Muscle of arm (tissue), 12 donors: Measurements from ENCODE around the gene ADRA2B. TPM values are rescaled to one million over a fixed set of nuclear protein-coding genes. Genes with fewer than 3 reads are reported as not detected.

Experiments used
- DNase-seq: peaks from one replicate; pipeline ENCODE4 v3.0.0-alpha.2; 2013
- polyA plus RNA-seq, 12 donors: library from polyadenylated mRNA; unstranded; fragments of 120-200 nt; gene quantifications; one replicate each; pipeline ENCODE4 v1.2.1, GENCODE V29; 2013; ENCODE audit not compliant: insufficient read length in 12 of 12

ADRA2B gene
- polyA plus RNA-seq, 12 donors = 1.7 to 4.0 (median 2.5) TPM; not detected in 2

DNA sequence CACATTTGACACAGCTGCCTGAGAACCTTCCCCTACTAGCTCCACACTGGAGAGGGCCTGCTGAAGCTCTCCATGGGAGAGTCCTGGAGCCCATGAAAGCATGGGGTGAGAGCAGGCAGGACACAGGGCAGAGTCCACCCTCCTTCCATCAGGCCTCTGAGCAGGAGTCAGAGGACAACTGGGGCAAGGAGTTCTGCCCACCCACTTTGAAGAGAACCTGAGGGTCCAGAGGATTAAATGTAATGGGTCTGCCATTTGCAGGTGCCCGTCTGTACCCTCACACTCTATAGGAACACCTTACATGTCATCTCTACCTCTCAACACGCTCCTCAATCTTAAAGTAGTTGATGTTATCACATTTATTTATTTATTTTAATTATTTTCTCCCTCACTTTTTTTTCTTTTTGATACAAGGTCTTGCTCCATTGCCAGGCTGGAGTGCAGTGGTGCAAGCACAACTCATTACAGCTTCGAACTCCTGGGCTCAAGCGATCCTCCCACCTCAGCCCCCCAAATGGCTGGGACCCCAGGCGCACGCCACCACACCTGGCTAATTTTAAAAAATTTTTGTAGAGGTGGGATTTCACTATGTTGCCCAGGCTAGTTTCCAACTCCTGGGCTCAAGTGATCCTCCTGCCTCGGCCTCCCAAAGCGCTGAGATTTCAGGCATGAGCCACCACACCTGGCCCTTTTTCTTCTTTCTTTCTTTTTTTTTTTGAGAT lies 10.2 kb downstream of the ADRA2B start:
- DNase-seq = no peak

DNA sequence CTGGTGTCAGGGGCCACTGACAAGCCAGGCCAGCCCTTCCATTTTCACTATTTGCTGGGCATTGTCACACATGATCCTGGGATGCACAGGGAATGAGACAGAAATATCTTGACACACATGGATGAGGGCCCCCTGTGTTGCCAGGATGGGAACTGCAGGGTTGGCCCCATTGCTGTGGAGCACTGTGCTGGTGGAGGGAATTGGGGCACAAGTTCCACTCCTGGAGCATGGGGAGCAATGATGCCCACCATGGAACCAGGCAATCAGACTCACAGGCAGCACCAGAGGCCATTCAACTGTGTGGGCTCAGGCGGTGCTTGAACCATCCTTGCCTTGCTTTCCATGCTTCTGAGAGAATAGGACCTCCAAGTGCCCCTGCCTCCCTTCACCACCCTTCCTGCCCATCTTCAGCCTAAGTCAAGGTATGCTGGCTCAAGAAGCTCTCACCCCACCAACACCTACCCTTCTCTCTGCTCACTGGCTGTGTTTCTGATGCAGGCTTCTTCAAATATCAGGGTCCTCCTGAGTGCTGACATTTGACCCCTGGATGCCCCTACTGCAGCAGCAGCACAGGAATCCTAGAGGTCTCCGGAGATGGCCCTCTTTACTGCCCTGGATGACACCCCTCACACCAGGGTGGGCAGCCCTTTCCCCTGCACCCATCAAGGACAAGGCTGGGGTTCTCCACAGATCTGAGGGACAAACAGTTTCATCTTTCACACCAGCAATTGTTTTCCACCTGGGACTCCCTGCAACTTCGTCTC lies 11.0 kb downstream of the ADRA2B start:
- no peak for DNase-seq

DNA sequence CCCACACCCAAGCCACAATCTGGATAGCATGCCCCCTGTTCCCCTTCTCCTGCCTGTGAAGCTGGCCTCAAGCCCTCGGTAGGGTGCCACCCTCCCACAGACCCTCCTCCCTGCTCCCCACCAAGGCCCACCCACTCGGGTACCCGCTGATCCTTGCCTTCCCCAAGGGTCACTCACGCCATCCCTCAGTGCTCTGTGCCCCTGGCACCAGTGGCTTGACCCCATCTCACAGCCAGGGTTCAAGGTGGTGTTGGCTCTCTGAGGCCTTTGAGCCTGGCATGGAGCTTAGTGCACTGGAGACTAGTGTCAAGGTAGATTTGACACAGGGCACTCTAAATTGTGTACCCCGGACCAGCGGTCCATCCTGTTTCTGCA lies 11.9 kb downstream of the ADRA2B start:
- DNase-seq = no peak

DNA sequence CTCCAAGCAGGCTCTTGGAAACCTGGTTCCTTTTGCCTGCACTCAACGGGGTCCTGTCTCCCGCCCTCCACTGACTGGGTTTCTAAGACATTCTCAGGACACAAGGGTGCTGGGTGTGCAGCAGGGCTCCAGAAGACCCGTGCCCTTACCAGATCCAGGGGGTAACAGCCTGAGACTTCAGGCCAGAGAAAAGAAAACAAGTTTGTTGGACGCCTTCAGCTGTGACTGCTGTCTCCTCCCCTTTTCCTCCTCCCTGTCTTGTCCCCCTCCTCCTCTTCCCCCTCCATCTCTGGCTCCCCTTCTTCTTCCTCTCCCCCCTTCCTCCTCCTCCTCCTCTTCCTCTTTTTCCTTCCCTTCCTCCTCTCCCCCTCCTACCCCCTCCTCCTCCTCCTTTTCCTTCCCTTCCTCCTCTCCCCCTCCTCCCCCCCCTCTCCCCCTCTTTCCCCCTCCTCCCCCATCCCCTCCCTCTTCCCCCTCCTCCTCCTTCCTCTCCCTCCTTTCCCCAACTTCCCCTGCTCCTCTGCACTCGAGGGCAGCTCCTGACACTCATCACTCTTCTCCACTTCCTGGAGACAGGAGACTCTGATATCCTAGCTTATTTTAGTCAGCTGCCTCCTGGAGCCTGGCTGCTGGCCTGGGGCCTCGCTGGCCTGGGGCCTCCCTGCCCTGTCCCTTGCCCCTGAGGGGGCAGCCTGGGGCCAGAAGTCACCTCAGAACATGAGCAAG lies 12.4 kb downstream of the ADRA2B start:
- no peak for DNase-seq

DNA sequence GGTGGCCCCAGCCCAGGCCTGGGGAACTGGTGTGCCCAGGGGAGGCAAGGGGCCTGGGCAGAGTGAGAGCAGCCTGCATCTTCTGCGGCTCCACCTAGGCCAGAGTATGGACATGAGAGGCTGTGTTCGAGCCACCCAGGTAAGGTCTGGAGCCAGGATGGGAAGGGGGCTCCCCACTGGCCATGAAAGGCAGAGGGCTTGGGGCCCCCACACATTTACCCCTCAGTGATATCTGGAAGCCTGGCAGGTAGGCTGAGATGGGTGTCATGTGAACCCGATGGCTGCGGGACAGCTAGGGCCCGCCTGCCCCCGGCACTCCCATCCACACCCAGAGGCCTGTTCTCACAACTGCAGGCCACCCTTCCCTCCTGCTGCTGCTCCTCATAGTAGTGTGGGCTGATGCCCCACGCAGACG lies 13.2 kb downstream of the ADRA2B start:
- DNase-seq = no peak

DNA sequence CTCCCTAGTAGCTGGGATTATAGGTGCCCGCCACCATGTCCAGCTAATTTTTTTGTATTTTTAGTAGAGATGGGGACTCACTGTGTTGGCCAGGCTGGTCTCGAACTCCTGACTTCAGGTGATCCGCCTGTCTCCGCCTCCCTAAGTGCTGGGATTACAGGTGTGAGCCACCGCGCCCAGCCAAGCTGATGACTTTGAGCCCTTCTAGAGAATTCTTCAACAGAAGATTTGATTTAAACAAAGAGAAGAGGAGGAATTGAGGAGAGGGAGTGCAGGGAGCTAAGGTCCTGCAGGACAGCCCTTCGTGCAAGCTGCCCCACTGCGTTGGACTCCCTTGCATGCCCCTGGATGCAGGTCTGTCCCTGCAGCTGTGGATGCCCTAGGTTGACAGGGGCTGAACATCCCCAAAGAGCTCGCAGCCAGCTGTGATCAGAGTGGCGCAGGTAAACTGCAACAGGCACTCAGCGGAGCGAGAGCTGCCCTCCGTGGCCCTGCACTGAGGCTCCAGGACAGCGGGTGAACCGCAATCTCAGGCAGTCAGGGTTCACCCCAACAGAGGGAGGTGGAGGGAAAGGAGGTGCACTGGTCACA lies 13.7 kb downstream of the ADRA2B start:
- DNase-seq = no peak

DNA sequence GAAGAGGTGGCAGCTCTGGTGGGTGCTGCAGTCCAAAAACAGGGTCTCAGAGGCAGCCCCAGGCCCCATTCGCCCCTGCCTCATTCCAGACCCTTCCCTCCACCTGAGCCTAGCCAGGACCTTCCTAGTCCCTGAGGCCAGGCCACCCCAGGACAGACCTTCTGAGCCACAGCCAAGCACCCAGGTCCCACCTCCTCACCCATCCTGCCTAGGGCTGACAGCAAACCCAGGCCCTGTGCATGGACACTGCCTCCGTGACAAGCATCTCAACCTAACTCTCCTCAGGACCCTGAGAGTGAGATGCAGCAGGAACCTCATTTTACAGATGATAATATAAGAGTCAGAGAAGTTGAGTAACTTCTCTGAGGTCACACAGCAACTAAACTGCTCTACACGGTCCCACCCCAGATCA lies 15.5 kb downstream of the ADRA2B start:
- DNase-seq = no peak

DNA sequence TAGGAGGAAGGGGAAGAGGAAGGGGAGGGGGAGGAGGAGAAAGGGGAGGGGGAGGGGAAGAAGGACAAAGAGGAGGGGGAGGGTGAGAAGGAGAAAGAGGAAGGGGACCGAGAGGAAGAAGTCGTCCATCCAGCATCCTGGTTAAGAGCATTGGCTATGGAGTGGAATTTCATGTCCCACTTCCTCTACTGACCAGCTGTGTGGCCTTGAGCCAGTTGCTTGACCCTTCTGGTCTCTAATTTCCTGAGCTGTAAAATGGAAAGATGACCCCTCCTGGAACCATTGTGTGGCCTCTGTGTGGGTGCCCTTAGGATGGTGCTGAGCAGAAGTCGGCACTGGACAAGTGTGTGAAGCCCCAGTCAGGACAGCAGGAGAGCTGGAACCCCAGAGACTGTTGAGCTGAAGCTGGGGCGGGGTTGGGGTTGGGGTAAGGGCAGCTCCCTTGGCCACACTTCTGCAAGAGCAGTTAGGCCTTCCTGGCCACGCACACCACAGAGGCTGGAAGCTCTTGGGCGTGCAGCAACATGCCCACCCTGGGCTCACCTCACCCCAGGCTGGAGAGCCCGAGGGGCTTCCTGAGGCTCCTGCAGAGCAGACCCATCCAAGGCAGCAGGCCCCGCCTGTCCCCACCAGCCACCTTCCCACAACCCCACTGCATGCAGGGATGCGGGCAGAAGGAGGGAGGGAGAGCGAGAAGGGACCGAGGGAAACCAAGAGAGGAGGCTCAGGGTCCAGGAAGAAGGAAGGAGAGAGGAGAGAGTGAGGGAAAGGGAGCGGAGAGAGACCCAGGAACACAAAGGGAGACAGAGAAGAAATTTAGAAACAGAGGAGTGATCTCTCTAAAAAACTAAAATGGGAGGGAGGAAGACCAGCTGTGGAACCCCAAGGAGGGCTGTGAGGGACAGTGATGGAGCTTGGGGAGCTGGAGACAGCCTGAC lies 16.2 kb downstream of the ADRA2B start:
- no peak for DNase-seq

DNA sequence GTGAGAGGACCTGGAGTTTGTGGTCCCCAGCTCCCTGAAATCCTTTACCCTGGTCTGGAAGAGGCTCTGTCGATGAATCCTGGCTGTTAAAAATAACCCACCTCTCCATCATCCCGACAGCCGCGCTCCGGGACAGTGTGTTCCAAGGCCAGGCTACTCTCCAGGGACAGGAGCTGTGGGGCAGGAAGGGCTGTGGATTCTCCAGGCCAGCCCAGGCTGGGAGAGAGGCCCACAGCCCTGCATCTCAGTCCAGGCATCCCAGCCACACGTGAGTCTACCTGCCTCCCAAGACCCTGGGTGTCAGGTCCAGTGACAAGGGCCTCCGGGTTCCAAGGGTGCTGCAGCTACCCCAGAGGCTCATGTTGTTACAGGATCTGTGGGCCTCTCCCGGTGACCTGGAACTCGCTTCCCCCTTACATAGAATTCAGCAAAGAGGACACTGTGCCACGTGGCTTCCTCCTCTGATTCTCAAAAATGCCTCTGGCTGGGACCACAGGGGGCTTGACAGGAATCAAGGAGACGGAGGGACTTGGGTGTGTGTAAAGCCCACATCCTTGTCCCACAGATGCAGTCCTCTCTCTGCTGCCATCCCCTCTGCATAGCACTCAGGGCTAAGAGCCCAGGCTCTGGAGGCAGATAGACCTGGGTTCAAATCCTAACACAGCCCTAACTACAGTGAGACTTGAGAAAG lies 17.3 kb downstream of the ADRA2B start:
- no peak for DNase-seq

DNA sequence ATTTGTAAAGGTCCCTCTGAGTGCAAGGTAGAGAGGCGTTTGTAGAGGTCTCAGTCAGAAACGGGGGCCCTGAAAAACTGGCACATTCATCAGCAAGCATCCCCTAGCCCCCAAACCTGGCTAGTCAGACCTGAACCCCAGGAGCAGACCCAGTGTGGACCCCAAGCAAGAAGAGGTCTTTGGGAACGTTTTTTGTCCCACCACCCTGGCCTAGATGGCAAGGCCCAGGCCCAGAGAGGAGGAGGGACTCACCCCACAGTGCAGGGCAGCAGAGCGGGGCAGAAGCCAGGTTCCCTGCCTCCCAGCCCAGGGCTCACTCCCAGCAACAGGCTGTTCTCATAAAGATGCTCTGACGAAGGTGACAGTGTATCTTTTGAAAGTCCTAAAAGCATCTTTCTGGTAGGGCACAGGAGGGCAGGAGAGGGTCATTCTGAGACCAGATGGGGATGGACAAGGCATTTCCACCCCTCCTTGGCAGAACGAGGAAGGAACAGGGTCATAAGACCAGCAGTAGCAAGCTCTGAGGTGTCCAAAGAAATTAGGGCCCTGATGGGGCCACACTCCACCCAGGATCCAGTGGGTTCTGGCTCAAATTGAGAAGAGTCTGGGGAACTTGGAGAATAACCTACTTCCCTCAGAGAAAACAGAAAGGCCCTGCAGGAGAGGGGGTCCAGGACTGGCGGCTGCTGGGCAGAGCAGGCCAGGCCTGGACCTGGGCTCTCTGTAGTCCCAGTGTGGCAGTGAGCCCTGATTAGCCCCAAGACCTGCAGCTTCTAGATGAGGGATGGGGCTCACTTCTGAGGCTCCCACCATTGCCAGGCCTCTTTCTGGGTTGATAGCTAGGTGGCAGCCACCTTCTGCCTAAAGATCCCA lies 18.2 kb downstream of the ADRA2B start:
- no peak for DNase-seq

DNA sequence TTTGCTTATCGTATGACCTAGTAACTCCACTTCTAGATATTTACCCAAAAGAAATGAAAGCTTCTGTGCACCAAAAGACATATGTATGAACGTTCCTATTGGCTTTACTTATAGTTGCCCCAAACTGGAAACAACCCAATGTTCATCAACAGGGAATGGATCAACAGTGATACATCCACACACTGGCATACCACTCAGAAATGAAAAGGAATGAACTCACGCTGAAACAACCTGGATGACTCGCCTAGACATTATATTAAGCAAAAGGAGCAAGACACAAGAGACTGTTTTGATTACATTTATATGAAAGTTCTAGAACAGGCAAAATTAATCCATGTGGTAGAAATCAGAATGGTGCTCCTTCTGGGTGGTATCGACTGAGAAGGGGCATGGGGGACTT lies 18.9 kb downstream of the ADRA2B start:
- no peak for DNase-seq

DNA sequence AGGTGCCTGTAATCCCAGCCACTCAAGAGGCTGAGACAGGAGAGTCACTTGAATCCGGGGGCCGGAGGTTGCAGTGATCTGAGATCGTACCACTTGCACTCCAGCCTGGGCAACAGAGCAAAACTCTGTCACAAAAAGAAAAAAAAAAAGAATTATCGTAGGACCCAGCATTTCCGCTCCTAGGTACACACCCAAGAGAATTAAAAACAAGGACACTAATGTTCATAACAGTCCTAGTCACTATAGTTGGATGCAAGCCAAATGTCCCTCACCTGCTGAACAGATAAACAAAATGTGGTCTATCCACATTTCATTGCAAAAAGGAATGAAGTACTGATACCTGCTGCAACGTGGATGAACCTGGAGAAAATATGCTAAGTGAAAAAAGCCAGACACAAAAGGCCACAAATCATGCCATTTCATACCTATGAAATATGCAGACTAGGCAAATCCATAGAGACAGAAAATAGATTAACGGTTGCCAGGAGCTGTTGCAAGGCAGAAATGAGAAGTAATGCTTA lies 21.2 kb downstream of the ADRA2B start:
- DNase-seq = no peak

DNA sequence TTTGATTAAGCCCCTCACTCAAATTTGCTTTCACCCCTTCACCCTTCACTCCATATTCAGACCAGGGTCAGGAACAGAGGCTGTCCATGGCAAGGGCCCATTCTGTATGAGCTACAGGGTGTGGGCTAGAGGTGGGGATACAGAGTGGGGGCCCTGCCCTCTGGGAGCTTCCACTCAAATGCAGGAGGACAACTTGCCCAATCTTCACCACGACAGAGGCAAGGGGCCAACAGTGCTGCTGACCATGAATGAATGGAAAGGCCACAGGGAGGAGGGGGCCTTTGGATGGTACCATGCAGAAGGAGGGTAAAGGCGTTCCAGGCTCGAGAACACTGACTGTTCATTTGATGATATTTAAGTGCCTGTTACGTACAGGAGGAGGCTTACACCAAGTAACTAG lies 22.8 kb downstream of the ADRA2B start:
- DNase-seq = no peak

DNA sequence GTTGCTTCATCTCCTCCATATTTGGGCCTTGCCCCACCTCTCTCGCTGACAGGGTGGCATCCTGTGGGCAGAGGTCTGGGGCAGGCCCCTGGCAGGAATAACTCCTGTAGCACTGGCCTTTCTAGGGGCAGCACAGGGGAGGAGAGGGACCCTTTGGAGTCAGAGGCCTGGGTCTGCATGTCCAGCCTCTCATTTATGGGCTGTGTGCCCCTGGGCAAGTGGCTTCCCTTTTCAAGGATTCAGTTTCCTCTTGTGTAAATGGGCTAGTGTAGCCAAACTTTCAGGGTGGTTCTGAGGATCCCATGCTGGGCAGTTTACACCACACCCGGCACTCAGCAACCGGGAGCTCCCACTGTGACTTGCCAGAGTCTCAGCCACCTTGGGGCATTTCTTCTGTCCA lies 23.4 kb downstream of the ADRA2B start:
- no peak for DNase-seq

DNA sequence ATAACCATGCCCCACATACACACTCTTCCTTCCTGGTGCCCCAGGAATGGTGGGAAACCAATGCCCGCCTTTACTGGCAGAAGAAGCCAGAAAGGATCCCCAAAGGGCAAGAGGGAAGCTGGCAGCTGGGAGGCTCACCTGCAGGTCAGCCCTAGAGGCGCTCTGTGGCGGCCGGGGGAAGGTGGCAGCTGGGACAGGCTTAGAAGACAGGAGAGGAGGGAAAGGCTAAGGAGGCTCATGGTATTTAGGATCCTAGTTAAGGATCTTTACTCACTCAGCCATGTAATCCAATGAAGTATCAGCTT lies 23.8 kb downstream of the ADRA2B start:
- DNase-seq = no peak

DNA sequence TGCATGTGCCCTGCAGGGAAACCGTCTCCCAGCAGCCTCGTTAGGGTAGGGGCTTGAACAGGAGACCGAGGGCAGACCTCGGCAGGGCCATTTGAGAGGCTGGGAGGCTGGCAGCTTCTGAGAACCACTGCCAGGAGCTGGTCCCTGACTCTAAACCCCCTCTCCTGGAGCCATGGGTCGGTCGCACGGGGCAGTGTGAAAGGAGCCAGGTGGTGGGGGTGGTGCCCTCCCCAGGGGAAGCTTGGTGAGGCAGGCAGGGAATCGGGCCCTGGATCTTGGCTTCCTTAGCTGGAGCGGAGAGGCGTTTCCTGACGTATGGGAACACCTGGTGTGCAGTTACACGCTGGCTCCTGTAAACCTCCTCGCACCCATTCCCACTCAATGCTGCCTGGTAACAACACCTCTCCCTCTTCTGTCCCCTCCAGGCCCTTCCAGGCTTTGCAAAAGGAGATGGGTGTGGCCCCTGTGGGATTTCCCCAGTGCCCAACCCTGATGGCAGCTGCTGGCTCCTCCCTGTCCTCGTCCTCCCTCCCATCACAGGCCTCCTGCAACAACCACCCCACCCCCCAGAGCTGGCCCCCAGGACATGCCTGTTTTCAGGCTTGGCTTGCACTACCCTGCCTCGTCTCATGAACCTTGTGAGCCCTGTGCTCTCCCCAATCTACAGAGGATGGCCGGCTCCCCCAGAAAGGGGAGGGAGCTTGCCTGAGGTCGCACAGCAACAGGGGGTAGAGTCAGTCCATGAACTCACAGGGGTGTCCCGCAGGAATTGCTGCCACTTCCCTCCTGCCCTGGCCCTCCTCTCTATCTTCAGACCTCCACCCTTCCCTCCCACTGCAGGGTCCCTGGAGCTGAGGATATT lies 24.4 kb downstream of the ADRA2B start:
- DNase-seq = no peak

DNA sequence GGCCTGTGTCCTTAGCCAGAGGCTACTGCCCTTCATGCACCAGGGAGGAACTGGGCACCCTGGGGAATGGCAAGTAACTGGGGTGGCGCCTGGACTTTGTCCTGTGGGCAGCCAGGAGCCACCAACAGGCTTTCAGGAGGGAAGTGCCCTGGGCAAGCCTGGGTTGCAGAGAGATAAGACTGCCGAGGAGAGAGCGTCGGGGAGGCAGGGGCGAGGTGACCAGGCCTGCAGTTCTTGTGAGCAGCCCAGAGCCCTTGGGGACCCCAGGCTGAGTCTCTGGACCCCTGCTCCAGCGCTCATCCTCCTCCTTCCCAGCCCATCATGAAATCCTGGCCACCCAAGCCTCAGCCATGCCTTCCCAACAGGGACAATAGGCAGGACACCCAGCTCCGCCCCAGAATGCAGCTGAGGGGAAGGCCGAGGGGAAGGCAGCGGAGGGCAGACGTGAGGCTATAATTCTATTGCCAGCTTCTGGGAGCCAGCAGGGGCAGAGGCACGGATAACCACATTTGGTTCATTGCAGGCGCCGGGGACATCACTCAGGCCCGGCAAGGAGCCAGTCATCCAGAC lies 25.1 kb downstream of the ADRA2B start:
- DNase-seq = no peak
